ENCODE data around the gene TRIM33. TPM values are rescaled to one million over a fixed set of nuclear protein-coding genes. Genes with fewer than 3 reads are reported as not detected.

TRIM33 gene
- total and polyA plus RNA-seq, 2 of the 8 experiments (the other 6 are each of a cell fraction or from before 2014, with no cell fraction given): 17.1 to 52.3 TPM

DNA sequence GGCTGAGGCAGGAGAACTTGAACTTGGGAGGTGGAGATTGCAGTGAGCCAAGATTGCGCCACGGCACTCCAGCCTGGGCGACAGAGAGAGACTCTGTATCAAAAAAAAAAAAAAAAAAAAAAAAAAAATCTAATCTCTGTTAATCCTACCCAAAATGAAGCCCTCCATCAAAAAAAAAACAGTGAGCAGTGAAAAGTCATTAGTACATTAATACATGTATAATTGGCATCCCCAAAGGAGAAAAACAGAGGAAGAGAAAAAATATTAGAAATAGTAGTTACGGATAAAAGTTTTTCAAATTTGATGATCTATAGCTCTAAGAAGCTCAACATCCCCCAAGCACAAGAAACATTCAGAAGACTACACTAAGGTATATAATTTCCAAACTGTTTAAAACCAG, 71.6 kb downstream of the TRIM33 start:
- H2AFZ ChIP-seq (ENCODE audit: low read length): no peak overlapping the region
- H3K36me3 ChIP-seq (ENCODE audit: control insufficient read depth in 2 of 4, insufficient read depth in 4 of 4, low read length in 3 of 4): peaks cover 0 to 12% (median 3%) of the 10 kb centered on the region in 4 experiments; a peak in 3 of 8 replicates
- TF ChIP-seq CTCF (IDR thresholded peaks at IDR 0.05; ENCODE audit: control extremely low read depth in 1 of 3, insufficient read depth in 1 of 3, low read depth in 1 of 3, low read length in 3 of 3) (no peak), TBP (IDR thresholded peaks at IDR 0.05; ENCODE audit: low read depth, low read length) (no peak), ASH2L (IDR thresholded peaks at IDR 0.05; ENCODE audit: low read length) (no peak), POLR2A (IDR thresholded peaks at IDR 0.05; ENCODE audit: control extremely low read depth in 1 of 2, low read depth in 2 of 2, low read length in 2 of 2) (no peak), TAF7 (optimal IDR thresholded peaks at IDR 0.05; ENCODE audit: borderline replicate concordance, low read depth, low read length) (no peak), KDM4A (IDR thresholded peaks at IDR 0.05; ENCODE audit: low read depth, low read length, severe bottlenecking) (no peak), SP2 (IDR thresholded peaks at IDR 0.05; ENCODE audit: low read length) (no peak), CHD2 (IDR thresholded peaks at IDR 0.05; ENCODE audit: low read length) (no peak)
- H3K14ac ChIP-seq (ENCODE audit: insufficient read length): no peak overlapping the region
- H3K23me2 ChIP-seq (ENCODE audit: low read depth, low read length): no peaks in the 10 kb centered on the region
- H4K5ac ChIP-seq (ENCODE audit: insufficient read length, low read depth, low read length): no peak overlapping the region
- H2BK5ac ChIP-seq (ENCODE audit: low read depth, low read length): no peak overlapping the region
- H2BK20ac ChIP-seq (ENCODE audit: low read length): no peak overlapping the region
- H2AK5ac ChIP-seq (ENCODE audit: low read depth, low read length): no peak overlapping the region
- no peak overlapping the region for H3K4me2 ChIP-seq (ENCODE audit: insufficient read depth in 1 of 2, low read depth in 2 of 2, low read length in 2 of 2)
- no peak overlapping the region for H2BK12ac ChIP-seq (ENCODE audit: low read depth, low read length)
- no peak overlapping the region for H4K8ac ChIP-seq (ENCODE audit: extremely low read depth, insufficient read depth, low read length)
- H4K20me1 ChIP-seq (replicated peaks in 1 of 2; ENCODE audit: control insufficient read depth in 1 of 2, insufficient read depth in 2 of 2, low read length in 2 of 2): peaks cover 0 to 8% of the 10 kb centered on the region in 2 experiments
- no peak overlapping the region for H2BK15ac ChIP-seq (ENCODE audit: low read length)
- H3K27ac ChIP-seq (ENCODE audit: low read depth, low read length): no peak overlapping the region
- 92% methylated on average over 1 of the region's 4 CpGs; no CpG with 5 or more reads in 1 of the 2 experiments for WGBS, 2 experiments (ENCODE audit: extremely low coverage in 1 of 2, insufficient coverage in 1 of 2, insufficient read length in 1 of 2, insufficient replicate concordance in 2 of 2, low coverage in 1 of 2, low lambda C conversion rate in 2 of 2, missing lambda C conversion rate in 1 of 2)
- H3K18ac ChIP-seq (ENCODE audit: extremely low read depth, low read length): no peak overlapping the region
- no peak overlapping the region for H3K23ac ChIP-seq (ENCODE audit: insufficient read length)
- no peak overlapping the region for H4K91ac ChIP-seq (replicated peaks; ENCODE audit: insufficient read length, low read length)
- no peak overlapping the region for H3K4ac ChIP-seq (replicated peaks; ENCODE audit: insufficient read length, low read depth, low read length)
- no peak overlapping the region for H2BK120ac ChIP-seq (replicated peaks; ENCODE audit: low read depth, low read length)
- ChIA-PET POLR2A (ENCODE audit: partially characterized antibody) (interaction anchor here (0.7 kb wide), 1 partner anchor 116 kb away, joined by 3 read pairs; no protein-coding TSS in a partner anchor), CTCF (ENCODE audit: partially characterized antibody) (interaction anchor here (1.5 kb wide), 1 partner anchor 11 kb away, joined by 5 read pairs; no protein-coding TSS in a partner anchor)
- H3K79me1 ChIP-seq (ENCODE audit: low read depth, low read length): 0 out of 2 replicates have a peak, but pooled peaks cover 2% of the 10 kb centered on the region
- H3K9ac ChIP-seq (replicated peaks in 1 of 4; ENCODE audit: extremely low read depth in 1 of 4, low read depth in 3 of 4, low read length in 3 of 4): no peak overlapping the region
- no peak overlapping the region for H3K56ac ChIP-seq (replicated peaks; ENCODE audit: insufficient read length, low read depth, low read length)
- peaks cover 0 to 30% of the 10 kb centered on the region in 2 experiments; a peak in 2 of 4 replicates for H3K79me2 ChIP-seq (ENCODE audit: control insufficient read depth in 1 of 2, insufficient read depth in 2 of 2, low read length in 2 of 2)
- H3K27me3 ChIP-seq (replicated peaks in 1 of 4; ENCODE audit: control insufficient read depth in 3 of 4, extremely low read depth in 1 of 4, insufficient read depth in 3 of 4, low read length in 3 of 4): no peaks in the 10 kb centered on the region
- FAIRE-seq: no peak
- DNase-seq (ENCODE audit: low read depth in 1 of 2, low spot score in 2 of 2): no peak
- no peaks in the 10 kb centered on the region for H3K4me1 ChIP-seq (replicated peaks in 1 of 4; ENCODE audit: control insufficient read depth in 3 of 4, insufficient read depth in 4 of 4, low read length in 3 of 4)
- no peak overlapping the region for H3K4me3 ChIP-seq (ENCODE audit: extremely low read depth in 1 of 4, insufficient read depth in 2 of 4, low read depth in 3 of 4, low read length in 4 of 4)
- H3K9me3 ChIP-seq (ENCODE audit: insufficient read depth in 2 of 2, low read depth in 1 of 2, low read length in 1 of 2): no peaks in the 10 kb centered on the region
